ENCODE results near the gene CCDC170. TPM values are rescaled to one million over a fixed set of nuclear protein-coding genes. Genes with fewer than 3 reads are reported as not detected.

Gene CCDC170
- total and polyA plus RNA-seq, 12 donors, result 0.13 to 1.6 (median 0.35) TPM

DNA sequence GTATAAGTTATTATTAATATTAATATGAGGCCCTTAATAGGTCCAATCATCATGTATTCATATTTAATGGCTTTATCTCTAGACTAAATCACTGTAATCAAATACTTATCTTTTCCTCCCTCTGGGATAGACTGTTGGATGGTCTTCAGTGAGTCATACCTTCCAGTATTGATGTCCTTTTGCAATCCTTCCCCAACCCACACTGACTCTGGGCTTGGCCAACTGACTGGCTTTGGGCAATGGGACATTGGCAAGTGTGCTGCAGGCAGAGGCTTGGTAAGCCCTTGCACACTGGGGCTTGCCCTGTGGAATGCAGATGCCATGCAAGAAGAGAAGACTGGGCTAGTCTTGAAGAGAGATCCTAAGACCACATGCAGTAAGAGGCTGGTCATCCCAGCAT, 136.6 kb downstream of the CCDC170 start:
- DNase-seq (no peak), ATAC-seq (no peak)
- TF ChIP-seq CTCF (IDR thresholded peaks at IDR 0.05), result no peak
- intact Hi-C loops (cut with DNase I), result no loop called here
- H3K4me1 ChIP-seq, result peaks cover 0 to 6% (median 0%) of the 10 kb centered on the region in 9 donors
- no peaks in the 10 kb centered on the region for H3K36me3 ChIP-seq
- H3K4me3 ChIP-seq, result no peak overlapping the region
- H3K27ac ChIP-seq, result peak overlapping the region in 2 of 10 donors; percentile 3 to 9
- no peaks in the 10 kb centered on the region for H3K27me3 ChIP-seq
- no peaks in the 10 kb centered on the region for H3K9me3 ChIP-seq

- no peaks in the 10 kb centered on the region for H3K9me3 ChIP-seq
- no peak for TF ChIP-seq CTCF (IDR thresholded peaks at IDR 0.05)
- no peak overlapping the region for H3K4me3 ChIP-seq
- whole genome bisulfite sequencing, 2 donors, result 66 to 67% methylated on average over 5 of the region's 5 CpGs
- no peaks in the 10 kb centered on the region for H3K27me3 ChIP-seq
- peaks cover 0 to 6% (median 0%) of the 10 kb centered on the region in 9 donors for H3K4me1 ChIP-seq
- peak overlapping the region in 1 of 10 donors; percentile 3 for H3K27ac ChIP-seq
- H3K36me3 ChIP-seq, result no peaks in the 10 kb centered on the region
- ATAC-seq (peak in 4 of 8 donors; percentile 42 to 79 (median 58)), DNase-seq (no peak)
- intact Hi-C loops (cut with DNase I), result no loop called here
These were observed 137.3 kb downstream of the CCDC170 start for GRCh38 chr6:151630991-151631655.

DNA sequence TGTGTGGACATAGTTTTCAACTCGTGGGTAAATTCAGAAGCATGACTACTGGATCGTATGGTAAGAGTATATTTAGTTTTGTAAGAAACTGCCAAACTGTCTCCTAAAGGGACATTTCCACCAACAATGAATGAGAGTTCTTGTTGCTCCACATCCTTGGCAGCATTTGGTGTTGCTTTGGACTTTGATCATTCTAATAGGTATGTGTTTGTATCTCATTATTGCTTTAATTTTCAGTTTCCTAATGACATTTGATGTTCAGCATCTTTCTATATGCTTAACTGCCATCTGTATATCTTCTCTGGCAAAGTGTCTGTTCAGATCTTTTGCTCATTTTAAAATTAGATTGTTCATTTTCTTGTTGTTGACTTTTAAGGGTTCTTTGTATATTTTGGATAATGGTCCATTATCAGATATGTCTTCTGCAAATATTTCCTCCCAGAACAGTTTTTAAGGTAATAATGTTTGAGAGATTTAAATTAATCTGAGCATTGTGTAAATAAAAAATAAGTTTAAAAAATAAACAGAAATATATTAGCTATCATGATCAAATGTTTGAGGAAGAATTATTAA, 138.7 kb downstream of the CCDC170 start:
- Histone ChIP-seq H3K4me3 (no peak overlapping the region), H3K27ac (no peak overlapping the region), H3K4me1 (peaks cover 0 to 6% (median 0%) of the 10 kb centered on the region in 9 donors), H3K27me3 (no peaks in the 10 kb centered on the region), H3K9me3 (peaks cover 0 to 8% (median 0%) of the 10 kb centered on the region in 11 donors), H3K36me3 (no peaks in the 10 kb centered on the region)
- intact Hi-C loops (cut with DNase I), result no loop called here
- no peak for TF ChIP-seq CTCF (IDR thresholded peaks at IDR 0.05)
- WGBS, 2 donors, result 75 to 77% methylated on average over 2 of the region's 2 CpGs
- ATAC-seq (no peak), DNase-seq (no peak)

GRCh38 chr6:151633526-151634335, 139.9 kb downstream of the CCDC170 start:
- Histone ChIP-seq H3K4me1 (peaks cover 0 to 6% (median 0%) of the 10 kb centered on the region in 9 donors), H3K27me3 (no peaks in the 10 kb centered on the region), H3K4me3 (no peak overlapping the region), H3K27ac (no peak overlapping the region), H3K9me3 (peaks cover 0 to 15% (median 0%) of the 10 kb centered on the region in 11 donors), H3K36me3 (no peaks in the 10 kb centered on the region)
- WGBS, 2 donors, result 81 to 86% methylated on average over 5 of the region's 5 CpGs
- intact Hi-C loops (cut with DNase I), result no loop called here
- DNase-seq (no peak), ATAC-seq (no peak)
- TF ChIP-seq CTCF (IDR thresholded peaks at IDR 0.05), result no peak
